HG02840 (cell line): ENCODE measurements around the gene PROCA1.
"Not testable (repeated sequence)": the region's sequence is repeated elsewhere in the genome, so short reads cannot be mapped to it uniquely, and the experiment has no call there.

Source experiments
- ATAC-seq: cut with Tn5 transposase; IDR thresholded peaks from one replicate; pipeline ENCODE4 v1.9.1; 2021; ENCODE audit warnings: mild to moderate bottlenecking, moderate library complexity, moderate number of reproducible peaks; ENCODE audit not compliant: unreplicated experiment, low FRiP score

PROCA1 gene

DNA sequence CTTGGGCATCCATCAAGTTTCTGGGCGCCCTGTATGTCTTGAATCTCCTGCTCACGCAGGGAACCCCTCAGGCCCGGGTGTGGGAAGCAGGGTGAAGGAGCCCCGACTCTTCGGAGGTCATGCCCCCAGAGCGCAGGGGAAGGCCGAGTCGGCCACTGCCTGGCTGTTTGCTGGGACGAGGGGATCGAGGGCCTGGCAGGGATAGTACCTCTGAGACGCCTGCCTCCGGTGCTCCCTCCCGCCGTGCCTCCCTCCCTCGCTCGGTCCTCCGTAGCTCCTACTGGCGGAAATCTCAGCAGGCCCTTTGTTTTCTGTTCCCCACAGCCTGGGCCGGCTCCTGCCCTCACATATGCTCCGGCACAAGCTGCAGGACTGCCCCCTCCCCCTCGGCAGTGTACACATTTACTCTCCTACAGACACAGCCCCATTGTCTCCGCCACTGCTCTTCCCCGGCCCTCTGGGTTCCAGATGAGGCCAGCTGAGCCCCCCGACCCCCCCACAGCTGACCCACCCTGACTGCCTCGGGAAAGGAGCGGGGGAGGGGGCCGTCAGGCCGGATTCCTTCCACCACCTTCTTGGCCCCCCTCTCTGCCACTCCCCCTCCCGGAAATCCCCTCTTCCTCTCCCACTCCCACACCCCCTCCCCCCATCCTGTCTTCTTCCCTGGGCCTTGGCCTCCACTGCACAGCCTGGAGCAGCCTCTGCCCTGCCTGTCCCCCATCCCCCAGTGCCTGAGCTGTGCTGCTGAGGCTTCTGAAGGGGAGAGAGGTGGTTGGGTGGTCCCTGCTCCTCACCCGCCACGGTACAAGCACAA lies 33.5 kb upstream of the PROCA1 start:
- no peak for ATAC-seq

- ATAC-seq = peak; percentile 27
Observed at GRCh38 chr17:28744104-28744971, 32.6 kb upstream of the PROCA1 start.

DNA sequence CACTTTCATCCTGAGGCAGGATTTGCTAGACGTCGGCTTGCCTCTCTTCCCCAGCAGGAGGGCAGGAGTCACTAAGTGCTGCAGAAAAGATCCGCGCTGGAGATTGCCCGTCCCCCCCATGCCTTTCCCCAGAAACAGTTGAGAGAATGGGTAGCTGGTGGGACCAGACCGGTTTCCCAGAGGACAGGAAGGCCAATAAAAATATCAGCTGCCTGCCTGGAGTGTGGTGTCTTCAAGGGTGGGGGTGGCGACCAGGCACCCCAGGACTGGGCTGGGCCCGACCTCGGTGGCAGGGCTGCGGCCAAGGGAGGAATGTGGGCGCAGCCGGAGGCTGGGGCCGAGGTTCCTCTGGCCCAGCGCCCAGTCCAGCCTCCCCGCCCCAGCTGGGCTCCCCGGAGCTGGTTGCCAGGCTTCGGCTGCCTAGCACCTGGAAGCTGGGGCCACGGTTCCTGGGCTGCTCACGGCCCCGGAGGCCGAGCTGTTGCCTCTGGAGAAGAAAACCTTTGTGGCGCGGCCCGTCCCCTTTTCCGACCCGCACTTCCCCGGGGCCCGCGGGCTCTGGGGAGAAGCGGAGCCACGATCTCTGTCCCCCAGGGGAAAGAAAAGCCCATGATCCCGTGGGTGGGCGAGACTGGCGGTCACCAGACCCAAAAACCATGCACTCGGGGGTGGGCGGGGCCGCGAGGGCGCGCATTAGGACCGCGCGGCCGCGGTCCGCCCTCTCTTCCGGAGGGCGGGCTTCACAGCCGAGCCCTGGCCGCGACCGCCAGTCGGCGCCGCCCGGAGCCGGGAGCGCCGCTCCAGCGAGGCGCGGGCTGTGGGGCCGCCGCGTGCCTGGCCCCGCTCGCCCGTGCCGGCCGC lies 31.8 kb upstream of the PROCA1 start, which contains the start of gene TRAF4:
Gene TRAF4 (plus strand): TSS at position 769 of the 861 bp plus-strand sequence. CDS start 102 bp downstream, outside the sequence.
- peak; percentile 52 for ATAC-seq

GRCh38 chr17:28741358-28742349 lies 30.0 kb upstream of the PROCA1 start:
- no peak for ATAC-seq

DNA sequence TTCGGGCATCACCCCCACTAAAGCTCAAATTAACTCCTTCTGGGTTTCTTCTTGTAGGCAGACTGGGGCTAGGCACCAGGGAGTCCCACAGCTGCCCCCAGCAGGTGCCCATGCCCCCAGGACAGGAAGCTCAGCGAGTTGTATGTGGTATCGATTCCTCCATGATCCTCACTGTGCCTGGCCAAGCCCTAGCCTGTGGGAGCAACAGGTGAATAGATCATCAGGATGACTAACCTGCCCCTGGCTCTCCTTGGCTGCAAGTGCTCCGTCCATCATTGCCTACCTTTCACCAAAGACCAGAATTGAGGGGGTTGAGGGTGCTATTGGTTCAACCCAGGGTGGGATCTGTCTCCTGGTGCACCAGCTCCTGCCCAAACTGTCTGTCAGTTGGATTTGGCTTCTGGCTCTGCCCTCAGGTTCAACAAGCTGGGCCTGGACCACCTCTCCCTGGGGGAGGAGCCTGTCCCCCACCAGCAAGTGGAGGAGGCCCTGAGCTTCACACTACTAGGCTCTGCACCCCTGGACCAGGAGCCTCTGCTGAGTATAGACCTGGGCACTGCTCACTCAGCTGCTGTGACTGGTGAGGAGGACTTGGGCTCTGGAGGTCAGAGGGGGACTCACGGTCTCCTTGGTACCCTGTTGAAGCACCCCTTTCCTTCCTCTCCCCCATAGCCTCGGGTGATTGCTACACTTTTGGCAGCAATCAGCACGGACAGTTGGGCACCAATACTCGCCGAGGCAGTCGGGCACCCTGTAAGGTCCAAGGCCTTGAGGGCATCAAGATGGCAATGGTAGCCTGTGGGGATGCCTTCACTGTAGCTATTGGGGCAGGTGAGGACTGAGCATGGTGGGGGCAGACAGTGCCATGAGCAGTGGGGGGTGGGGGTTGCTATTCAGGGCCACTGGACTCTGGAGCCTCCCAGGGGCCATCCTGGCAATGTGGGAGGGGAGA lies 29.0 kb upstream of the PROCA1 start:
- ATAC-seq = no peak

DNA sequence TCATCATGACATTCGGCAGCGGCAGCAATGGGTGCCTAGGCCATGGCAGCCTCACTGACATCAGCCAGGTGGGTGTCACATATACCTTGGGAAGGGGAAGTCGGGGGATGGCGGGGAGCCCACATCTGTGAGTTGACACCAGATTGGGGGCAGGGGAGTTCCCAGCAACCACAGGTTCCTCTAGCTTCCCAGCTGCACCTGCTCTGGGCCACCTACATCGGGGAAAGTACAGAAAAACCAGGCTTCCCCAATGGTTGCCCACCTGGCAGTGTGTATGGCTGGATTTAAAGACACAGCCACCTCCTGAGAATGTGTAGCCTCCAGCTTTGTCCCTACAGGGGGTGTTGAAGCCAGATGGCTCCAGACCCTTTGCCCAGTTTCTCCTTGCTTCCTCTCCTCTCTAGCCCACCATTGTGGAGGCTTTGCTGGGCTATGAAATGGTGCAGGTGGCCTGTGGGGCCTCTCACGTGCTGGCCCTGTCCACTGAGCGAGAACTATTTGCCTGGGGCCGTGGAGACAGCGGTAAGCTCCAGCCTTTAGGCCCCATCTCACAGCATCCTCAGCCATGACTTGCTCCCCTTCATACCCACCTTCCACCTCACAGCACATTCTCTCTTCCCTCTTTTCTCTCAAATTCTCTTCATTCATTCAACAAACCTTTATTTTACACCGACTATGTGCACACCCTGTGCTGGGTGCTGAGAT lies 27.1 kb upstream of the PROCA1 start:
- ATAC-seq = no peak

- peak; percentile 53 for ATAC-seq
Observed at GRCh38 chr17:28737770-28738679, 26.3 kb upstream of the PROCA1 start.

GRCh38 chr17:28737316-28737715 lies 25.6 kb upstream of the PROCA1 start:
- ATAC-seq = no peak

DNA sequence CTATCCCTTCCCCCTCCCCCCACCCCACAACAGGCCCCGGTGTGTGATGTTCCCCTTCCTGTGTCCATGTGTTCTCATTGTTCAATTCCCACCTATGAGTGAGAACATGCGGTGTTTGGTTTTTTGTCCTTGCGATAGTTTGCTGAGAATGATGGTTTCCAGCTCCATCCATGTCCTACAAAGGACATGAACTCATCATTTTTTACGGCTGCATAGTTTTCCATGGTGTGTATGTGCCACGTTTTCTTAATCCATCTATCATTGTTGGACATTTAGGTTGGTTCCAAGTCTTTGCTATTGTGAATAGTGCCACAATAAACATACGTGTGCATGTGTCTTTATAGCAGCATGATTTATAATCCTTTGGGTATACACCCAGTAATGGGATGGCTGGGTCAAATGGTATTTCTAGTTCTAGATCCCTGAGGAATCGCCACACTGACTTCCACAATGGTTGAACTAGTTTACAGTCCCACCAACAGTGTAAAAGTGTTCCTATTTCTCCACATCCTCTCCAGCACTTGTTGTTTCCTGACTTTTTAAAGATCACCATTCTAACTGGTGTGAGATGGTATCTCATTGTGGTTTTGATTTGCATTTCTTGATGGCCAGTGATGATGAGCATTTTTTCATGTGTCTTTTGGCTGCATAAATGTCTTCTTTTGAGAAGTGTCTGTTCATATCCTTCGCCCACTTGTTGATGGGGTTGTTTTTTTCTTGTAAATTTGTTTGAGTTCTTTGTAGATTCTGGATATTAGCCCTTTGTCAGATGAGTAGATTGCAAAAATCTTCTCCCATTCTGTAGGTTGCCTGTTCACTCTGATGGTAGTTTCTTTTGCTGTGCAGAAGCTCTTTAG lies 24.5 kb upstream of the PROCA1 start:
- ATAC-seq = not testable (repeated sequence)

GRCh38 chr17:28735242-28735722 lies 23.6 kb upstream of the PROCA1 start:
- ATAC-seq = no peak

DNA sequence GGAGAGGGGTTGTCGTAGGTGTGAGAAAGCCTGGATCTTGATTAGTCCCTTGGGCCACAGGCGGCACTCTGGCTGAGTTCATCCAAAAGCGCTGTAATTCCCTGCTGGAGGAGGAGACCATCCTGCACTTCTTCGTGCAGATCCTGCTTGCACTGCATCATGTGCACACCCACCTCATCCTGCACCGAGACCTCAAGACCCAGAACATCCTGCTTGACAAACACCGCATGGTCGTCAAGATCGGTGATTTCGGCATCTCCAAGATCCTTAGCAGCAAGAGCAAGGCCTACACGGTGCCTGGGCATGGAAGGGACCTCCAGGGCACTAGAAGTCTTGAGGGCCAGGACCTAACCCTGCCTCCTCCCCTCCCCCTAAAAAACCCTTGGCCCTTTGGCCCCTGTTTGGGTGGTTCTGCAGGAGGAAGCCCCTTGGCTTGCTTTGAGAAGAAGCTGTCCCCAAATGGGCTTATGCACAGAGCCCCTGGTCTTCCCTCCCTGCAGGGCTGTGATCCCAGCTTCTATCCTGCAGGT lies 23.1 kb upstream of the PROCA1 start:
- no peak for ATAC-seq

DNA sequence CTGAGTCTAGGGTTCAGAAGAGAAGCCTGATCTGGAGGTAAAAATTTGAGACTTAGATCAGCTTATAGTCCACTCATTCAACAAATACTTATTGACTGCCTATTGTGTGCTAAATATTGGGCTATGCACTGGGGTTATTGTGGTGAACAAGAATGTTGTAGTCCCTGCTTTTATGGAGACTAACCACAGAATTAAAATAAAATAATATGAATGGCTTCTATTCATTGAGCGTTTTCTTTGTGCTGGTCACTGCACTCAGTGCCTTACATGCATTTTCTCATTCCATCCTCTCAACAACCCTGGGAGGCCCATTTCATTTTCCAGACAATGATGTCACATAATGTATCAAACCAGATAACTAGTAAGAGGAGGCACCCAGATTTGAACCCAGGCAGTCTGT lies 21.7 kb upstream of the PROCA1 start:
- no peak for ATAC-seq

- ATAC-seq = no peak
Observed at GRCh38 chr17:28729950-28730330, 18.3 kb upstream of the PROCA1 start.

- peak; percentile 31 for ATAC-seq
Observed at GRCh38 chr17:28728364-28729200, 16.9 kb upstream of the PROCA1 start, which contains the start of gene NEK8. Gene NEK8 (plus strand): TSS chr17:28728788. CDS start chr17:28728814, 26 bp downstream.
